Gastroesophageal sphincter (tissue), 4 donors: ENCODE results near the gene UNC13D. TPM values are rescaled to one million over a fixed set of nuclear protein-coding genes. Genes with fewer than 3 reads are reported as not detected.

Source experiments
- ATAC-seq: fragments of 150-250 bp; one replicate; pipeline ENCODE4 v1.9.1; 2016; ENCODE audit warnings: mild to moderate bottlenecking, moderate library complexity
- H3K27ac ChIP-seq, 4 donors: fragments of 200-600 bp; sonication (generic) in 3 of 4; 1 replicate in 3 of 4; 2 replicates in 1 of 4; pipeline ENCODE4 v1.5.1; 2016 to 2019
- H3K27me3 ChIP-seq: fragments of 200-600 bp; sonication (generic); one replicate; pipeline ENCODE4 v1.5.1; 2019
- H3K36me3 ChIP-seq, 2 donors: fragments of 200-600 bp; sonication (generic); one replicate each; pipeline ENCODE4 v1.5.1; 2019; ENCODE audit warnings: control low read depth in 1 of 2
- H3K4me1 ChIP-seq, 3 donors: fragments of 200-600 bp; sonication (generic); 1 replicate in 2 of 3; 2 replicates in 1 of 3; pipeline ENCODE4 v1.5.1; 2016 to 2019; ENCODE audit warnings: control low read depth in 2 of 3
- H3K4me3 ChIP-seq, 2 donors: fragments of 200-600 bp; sonication (generic); one replicate each; pipeline ENCODE4 v1.5.1; 2019; ENCODE audit warnings: mild to moderate bottlenecking in 1 of 2, moderate library complexity in 1 of 2
- H3K9me3 ChIP-seq, 3 donors: fragments of 200-600 bp; sonication (generic); one replicate each; pipeline ENCODE4 v1.5.1; 2017 to 2019; ENCODE audit warnings: control low read depth in 2 of 3
- CTCF ChIP-seq, 4 experiments: fragments of 200-600 bp in 2 of 4; fragments of 450-650 bp in 2 of 4; sonication (generic) in 1 of 4; IDR thresholded peaks; one replicate each; pipeline ENCODE4 v1.5.1; 2017 to 2019; ENCODE audit warnings: antibody characterized with exemption in 4 of 4, mild to moderate bottlenecking in 2 of 4, moderate library complexity in 2 of 4
- EP300 ChIP-seq: sonication (generic); formaldehyde crosslinking; IDR thresholded peaks from one replicate; pipeline ENCODE4 v1.6.1; 2017; ENCODE audit warnings: antibody characterized with exemption, mild to moderate bottlenecking
- POLR2A ChIP-seq, 2 donors: fragments of 450-650 bp; IDR thresholded peaks; one replicate each; pipeline ENCODE4 v1.6.1; 2017; ENCODE audit warnings: antibody characterized with exemption in 2 of 2, mild to moderate bottlenecking in 2 of 2, moderate library complexity in 1 of 2
- POLR2AphosphoS5 ChIP-seq: sonication (generic); formaldehyde crosslinking; IDR thresholded peaks from one replicate; pipeline ENCODE4 v1.6.1; 2017; ENCODE audit warnings: antibody characterized with exemption
- WGBS, 2 donors: methylation state at CpG; one replicate each; pipeline ENCODE4 v1.1.5; 2018; ENCODE audit warnings: low coverage in 1 of 2; 5-methylcytosine and 5-hydroxymethylcytosine counted together
- total RNA-seq, 4 donors: library from RNA; depleted of rRNA; stranded (reverse); fragments of >200 nt; gene quantifications; one replicate each; pipeline ENCODE4 v1.1.0, GENCODE V29; 2016

The UNC13D gene
- total RNA-seq, 4 donors from 2014 or later = 2.6 to 10.8 (median 5.6) TPM

- WGBS, 2 donors = 74% methylated on average over 4 of the region's 18 CpGs; no CpG with 5 or more reads in 1 of the 2 donors
- H3K4me3 ChIP-seq = no peak overlapping the region
- no peaks in the 10 kb centered on the region for H3K9me3 ChIP-seq
- ATAC-seq = no peak
- peaks cover 0 to 34% (median 6%) of the 10 kb centered on the region in 3 donors for H3K4me1 ChIP-seq
- peaks cover 0 to 93% of the 10 kb centered on the region in 2 donors for H3K36me3 ChIP-seq
- peak overlapping the region in 3 of 4 donors; percentile 2 to 52 (median 31) for H3K27ac ChIP-seq
- no peaks in the 10 kb centered on the region for H3K27me3 ChIP-seq
- no peak for TF ChIP-seq CTCF (IDR thresholded peaks at IDR 0.05)
- TF ChIP-seq POLR2AphosphoS5 = no peak
- no peak for TF ChIP-seq POLR2A (IDR thresholded peaks at IDR 0.05)
- TF ChIP-seq EP300 = no peak
These were observed 21.9 kb downstream of the UNC13D start for GRCh38 chr17:75822119-75822799.

- ATAC-seq = no peak
- no peak for TF ChIP-seq POLR2AphosphoS5
- no peak for TF ChIP-seq CTCF (IDR thresholded peaks at IDR 0.05)
- no peak for TF ChIP-seq POLR2A (IDR thresholded peaks at IDR 0.05)
- no peak for TF ChIP-seq EP300
- peaks cover 0 to 27% (median 0%) of the 10 kb centered on the region in 3 donors for H3K4me1 ChIP-seq
- peak overlapping the region in 1 of 4 donors; percentile 2 for H3K27ac ChIP-seq
- no peaks in the 10 kb centered on the region for H3K27me3 ChIP-seq
- H3K9me3 ChIP-seq = no peaks in the 10 kb centered on the region
- 64 to 74% methylated on average over 3 to 5 of the region's 7 CpGs for WGBS, 2 donors
- H3K4me3 ChIP-seq = no peak overlapping the region
- H3K36me3 ChIP-seq = peaks cover 0 to 100% of the 10 kb centered on the region in 2 donors
These were observed 22.7 kb downstream of the UNC13D start for GRCh38 chr17:75821552-75821951.

- H3K9me3 ChIP-seq = no peaks in the 10 kb centered on the region
- peaks cover 0 to 100% of the 10 kb centered on the region in 2 donors for H3K36me3 ChIP-seq
- WGBS, 2 donors = 60 to 79% methylated on average over 1 to 11 of the region's 21 CpGs
- TF ChIP-seq CTCF (IDR thresholded peaks at IDR 0.05) = no peak
- no peak for TF ChIP-seq POLR2AphosphoS5
- TF ChIP-seq EP300 = no peak
- TF ChIP-seq POLR2A (IDR thresholded peaks at IDR 0.05) = no peak
- no peaks in the 10 kb centered on the region for H3K27me3 ChIP-seq
- no peak for ATAC-seq
- no peak overlapping the region for H3K4me3 ChIP-seq
- H3K27ac ChIP-seq = no peak overlapping the region
- H3K4me1 ChIP-seq = peaks cover 0 to 19% (median 0%) of the 10 kb centered on the region in 3 donors
These were observed 23.8 kb downstream of the UNC13D start for GRCh38 chr17:75820094-75821080.

- peaks cover 0 to 13% (median 0%) of the 10 kb centered on the region in 3 donors for H3K4me1 ChIP-seq
- peaks cover 0 to 100% of the 10 kb centered on the region in 2 donors for H3K36me3 ChIP-seq
- TF ChIP-seq POLR2AphosphoS5 (no peak), EP300 (no peak), POLR2A (IDR thresholded peaks at IDR 0.05) (no peak), CTCF (IDR thresholded peaks at IDR 0.05) (no peak)
- 71 to 87% methylated on average over 4 to 9 of the region's 16 CpGs for WGBS, 2 donors
- no peak overlapping the region for H3K27ac ChIP-seq
- H3K9me3 ChIP-seq = no peaks in the 10 kb centered on the region
- ATAC-seq = no peak
- H3K4me3 ChIP-seq = no peak overlapping the region
- no peaks in the 10 kb centered on the region for H3K27me3 ChIP-seq
These were observed 24.5 kb downstream of the UNC13D start for GRCh38 chr17:75819678-75820077.
